ENCODE measurements around the gene PCDHGA8. TPM values are rescaled to one million over a fixed set of nuclear protein-coding genes. Genes with fewer than 3 reads are reported as not detected.

PCDHGA8 gene
- total RNA-seq: 1 to 10 TPM; 2.9 to 5.8 (median 4.7) TPM

DNA sequence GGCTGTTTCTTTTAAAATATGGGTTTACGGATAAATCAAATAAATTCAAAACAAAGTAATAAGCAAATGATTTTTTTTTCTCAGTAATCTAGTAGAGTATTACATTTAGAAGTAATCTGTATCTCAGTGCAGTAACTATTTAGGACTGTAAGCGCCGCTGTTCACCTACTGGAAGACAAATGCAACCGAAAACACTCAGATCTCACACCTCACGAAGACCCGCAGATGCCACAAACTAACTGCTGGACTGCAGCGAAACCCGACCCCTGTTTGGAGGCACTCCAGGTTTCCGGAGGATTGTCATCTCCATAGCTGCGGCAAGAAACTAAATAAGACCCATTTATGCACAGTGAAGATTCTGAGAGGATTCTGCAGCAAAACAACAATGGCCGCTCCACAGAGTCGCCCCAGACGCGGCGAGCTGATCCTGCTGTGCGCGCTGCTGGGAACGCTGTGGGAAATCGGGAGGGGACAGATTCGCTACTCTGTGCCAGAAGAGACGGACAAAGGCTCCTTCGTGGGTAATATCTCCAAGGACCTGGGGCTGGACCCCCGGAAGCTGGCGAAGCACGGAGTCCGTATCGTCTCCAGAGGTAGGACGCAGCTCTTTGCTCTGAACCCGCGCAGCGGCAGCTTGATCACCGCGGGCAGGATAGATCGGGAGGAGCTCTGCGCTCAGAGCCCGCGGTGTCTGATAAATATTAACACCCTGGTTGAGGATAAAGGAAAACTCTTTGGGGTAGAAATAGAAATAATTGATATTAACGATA, at the start of gene PCDHGA8:
PCDHGA8 (plus strand) TSS at position 205 of the 770 bp plus-strand sequence; CDS start at position 386, 181 bp downstream.
- TF ChIP-seq POLR2A (IDR thresholded peaks at IDR 0.05): no peak
- TF ChIP-seq, protein P1, sequence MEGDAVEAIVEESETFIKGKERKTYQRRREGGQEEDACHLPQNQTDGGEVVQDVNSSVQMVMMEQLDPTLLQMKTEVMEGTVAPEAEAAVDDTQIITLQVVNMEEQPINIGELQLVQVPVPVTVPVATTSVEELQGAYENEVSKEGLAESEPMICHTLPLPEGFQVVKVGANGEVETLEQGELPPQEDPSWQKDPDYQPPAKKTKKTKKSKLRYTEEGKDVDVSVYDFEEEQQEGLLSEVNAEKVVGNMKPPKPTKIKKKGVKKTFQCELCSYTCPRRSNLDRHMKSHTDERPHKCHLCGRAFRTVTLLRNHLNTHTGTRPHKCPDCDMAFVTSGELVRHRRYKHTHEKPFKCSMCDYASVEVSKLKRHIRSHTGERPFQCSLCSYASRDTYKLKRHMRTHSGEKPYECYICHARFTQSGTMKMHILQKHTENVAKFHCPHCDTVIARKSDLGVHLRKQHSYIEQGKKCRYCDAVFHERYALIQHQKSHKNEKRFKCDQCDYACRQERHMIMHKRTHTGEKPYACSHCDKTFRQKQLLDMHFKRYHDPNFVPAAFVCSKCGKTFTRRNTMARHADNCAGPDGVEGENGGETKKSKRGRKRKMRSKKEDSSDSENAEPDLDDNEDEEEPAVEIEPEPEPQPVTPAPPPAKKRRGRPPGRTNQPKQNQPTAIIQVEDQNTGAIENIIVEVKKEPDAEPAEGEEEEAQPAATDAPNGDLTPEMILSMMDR (IDR thresholded peaks at IDR 0.05): no peak
- Histone ChIP-seq H3K4me3 (replicated peaks in 1 of 3) (no peak within 1 kb of the TSS), H3K27me3 (no peaks in the 10 kb centered on the region), H3K27ac (no peak within 1 kb of the TSS), H3K9me3 (no peaks in the 10 kb centered on the region), H3K36me3 (no peaks in the 10 kb centered on the region), H3K4me1 (no peaks in the 10 kb centered on the region)
- DNase-seq: no peak
- intact Hi-C loops (cut with DNase I): no loop called here
- 24 to 29% methylated on average over 38 of the region's 38 CpGs for WGBS, 2 donors

DNA sequence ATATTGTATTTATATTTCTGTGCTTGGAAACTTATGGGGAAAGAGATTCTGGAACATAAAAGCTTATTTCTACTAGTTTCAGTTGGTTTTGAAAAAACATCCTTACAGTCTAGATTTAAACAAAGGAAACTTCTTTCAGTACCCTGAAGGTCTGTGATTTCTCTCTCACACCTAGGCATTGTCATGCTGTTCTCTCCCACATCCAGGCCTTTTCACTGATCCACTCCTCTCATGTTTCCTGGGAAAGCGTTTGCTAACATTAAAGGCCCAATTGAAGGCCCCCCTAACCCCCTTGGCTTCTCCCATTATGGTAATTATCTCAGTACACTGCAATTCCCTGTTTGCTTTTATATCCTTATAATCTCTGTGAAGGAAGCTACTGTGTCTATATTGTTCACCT, 49.7 kb upstream of the PCDHGA8 start:
- H3K36me3 ChIP-seq: no peaks in the 10 kb centered on the region
- no peak for DNase-seq
- H3K4me1 ChIP-seq: no peaks in the 10 kb centered on the region
- no peak for TF ChIP-seq POLR2A (IDR thresholded peaks at IDR 0.05)
- TF ChIP-seq, protein P1 (IDR thresholded peaks at IDR 0.05): no peak
- no peaks in the 10 kb centered on the region for H3K9me3 ChIP-seq
- H3K27me3 ChIP-seq: no peaks in the 10 kb centered on the region
- no peak overlapping the region for H3K4me3 ChIP-seq (replicated peaks in 1 of 3)
- no peak overlapping the region for H3K27ac ChIP-seq
- 12 to 33% methylated on average over 1 of the region's 1 CpG for WGBS, 2 donors
- intact Hi-C loops (cut with DNase I): no loop called here

DNA sequence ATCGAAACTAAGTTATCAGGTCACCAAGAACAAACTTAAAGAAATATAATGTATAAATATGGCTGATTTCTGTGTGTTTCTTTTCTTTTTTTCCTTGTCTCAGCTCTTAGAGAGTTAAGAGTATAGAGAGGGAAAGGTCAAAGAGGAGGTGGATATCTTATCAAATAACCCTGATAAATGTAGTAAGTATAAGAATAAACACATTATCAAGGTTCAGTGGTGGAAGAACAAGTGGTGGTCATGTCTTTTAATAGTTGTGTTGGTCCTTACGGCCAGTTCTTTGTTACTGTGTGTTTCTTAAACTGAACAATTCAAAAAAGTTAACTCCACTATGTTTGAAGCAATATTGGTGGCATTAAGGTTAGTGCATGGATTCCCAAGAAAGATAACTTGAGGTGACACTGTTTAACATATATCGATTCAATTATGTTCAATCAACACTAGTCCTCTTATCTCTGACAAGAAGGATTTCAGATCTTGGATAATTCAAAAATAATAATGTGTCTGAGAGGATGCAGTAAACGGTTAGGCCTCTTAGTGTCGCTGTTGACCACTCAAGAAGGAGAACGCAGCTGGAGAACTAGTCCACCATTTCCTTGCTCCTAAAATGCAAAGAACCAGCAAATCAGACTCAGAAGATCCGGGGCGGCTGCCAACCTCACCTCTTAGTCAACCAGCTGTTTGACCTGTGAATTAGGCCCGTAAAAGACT, 49.0 kb upstream of the PCDHGA8 start, which contains the start of gene PCDHGA3:
PCDHGA3 (plus strand) TSS at position 588 of the 711 bp plus-strand sequence. CDS start 205 bp downstream, outside the sequence.
- Histone ChIP-seq H3K27me3 (no peaks in the 10 kb centered on the region), H3K9me3 (no peaks in the 10 kb centered on the region), H3K4me3 (replicated peaks in 1 of 3) (no peak within 1 kb of the TSS), H3K27ac (no peak within 1 kb of the TSS), H3K4me1 (no peaks in the 10 kb centered on the region), H3K36me3 (no peaks in the 10 kb centered on the region)
- TF ChIP-seq POLR2A (IDR thresholded peaks at IDR 0.05): no peak
- TF ChIP-seq, protein P1 (IDR thresholded peaks at IDR 0.05): peak in 1 of 6 experiments; percentile 14
- DNase-seq: no peak
- 22 to 29% methylated on average over 9 of the region's 9 CpGs for WGBS, 2 donors
- intact Hi-C loops (cut with DNase I): no loop called here

DNA sequence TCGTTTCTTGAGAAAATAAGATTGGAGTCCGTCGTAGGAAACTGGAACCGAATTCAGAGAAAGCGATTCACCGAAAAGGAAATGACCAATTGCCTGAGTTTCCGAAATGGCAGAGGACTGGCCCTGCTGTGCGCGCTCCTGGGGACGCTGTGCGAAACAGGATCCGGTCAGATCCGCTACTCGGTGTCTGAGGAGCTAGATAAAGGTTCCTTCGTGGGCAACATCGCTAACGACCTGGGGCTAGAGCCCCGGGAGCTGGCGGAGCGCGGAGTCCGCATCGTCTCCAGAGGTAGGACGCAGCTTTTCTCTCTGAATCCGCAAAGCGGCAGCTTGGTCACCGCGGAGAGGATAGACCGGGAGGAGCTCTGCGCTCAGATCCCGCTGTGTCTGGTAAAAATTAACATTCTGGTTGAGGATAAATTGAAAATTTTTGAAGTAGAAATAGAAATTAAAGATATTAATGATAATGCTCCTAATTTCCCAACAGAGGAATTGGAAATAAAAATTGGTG, 48.4 kb upstream of the PCDHGA8 start:
- TF ChIP-seq, protein P1 (IDR thresholded peaks at IDR 0.05): no peak
- TF ChIP-seq POLR2A (IDR thresholded peaks at IDR 0.05): no peak
- Histone ChIP-seq H3K4me1 (no peaks in the 10 kb centered on the region), H3K9me3 (no peaks in the 10 kb centered on the region), H3K36me3 (no peaks in the 10 kb centered on the region), H3K27ac (no peak overlapping the region), H3K4me3 (replicated peaks in 1 of 3) (no peak overlapping the region), H3K27me3 (no peaks in the 10 kb centered on the region)
- DNase-seq: no peak
- WGBS, 2 donors: 18 to 29% methylated on average over 31 of the region's 31 CpGs
- intact Hi-C loops (cut with DNase I): no loop called here
